Measurements from ENCODE around the gene AGA.

Gene AGA

DNA sequence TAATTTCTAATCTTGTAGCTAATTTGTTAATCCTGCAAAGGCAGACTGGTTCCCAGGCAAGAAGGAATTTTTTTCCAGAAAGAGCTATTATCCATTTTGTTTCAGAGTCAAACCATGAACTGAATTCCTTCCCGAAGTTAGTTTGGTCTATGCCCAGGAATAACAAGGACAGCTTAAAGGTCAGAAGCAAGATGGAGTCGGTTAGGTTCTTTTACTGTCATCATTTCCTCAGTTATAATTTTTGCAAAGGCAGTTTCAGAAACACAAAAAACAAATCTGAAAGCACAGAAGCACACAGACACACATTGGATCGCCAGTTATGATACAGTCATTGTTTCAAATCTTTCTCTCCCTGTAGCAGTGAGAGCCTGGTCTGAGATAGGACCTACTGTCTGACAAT lies 37.9 kb downstream of the AGA start:
- no peak for ATAC-seq
- TF ChIP-seq ZNF8 (CRISPR knock-in tag; IDR thresholded peaks at IDR 0.05) = no peak
- no peak for TF ChIP-seq ZFP30 (CRISPR knock-in tag; IDR thresholded peaks at IDR 0.05)
- no peak for TF ChIP-seq ZNF565 (CRISPR knock-in tag; conservative IDR thresholded peaks at IDR 0.05; ENCODE audit: low read depth)
- no peak for TF ChIP-seq ESRRG (CRISPR knock-in tag; IDR thresholded peaks at IDR 0.05)
- TF ChIP-seq, protein P1, sequence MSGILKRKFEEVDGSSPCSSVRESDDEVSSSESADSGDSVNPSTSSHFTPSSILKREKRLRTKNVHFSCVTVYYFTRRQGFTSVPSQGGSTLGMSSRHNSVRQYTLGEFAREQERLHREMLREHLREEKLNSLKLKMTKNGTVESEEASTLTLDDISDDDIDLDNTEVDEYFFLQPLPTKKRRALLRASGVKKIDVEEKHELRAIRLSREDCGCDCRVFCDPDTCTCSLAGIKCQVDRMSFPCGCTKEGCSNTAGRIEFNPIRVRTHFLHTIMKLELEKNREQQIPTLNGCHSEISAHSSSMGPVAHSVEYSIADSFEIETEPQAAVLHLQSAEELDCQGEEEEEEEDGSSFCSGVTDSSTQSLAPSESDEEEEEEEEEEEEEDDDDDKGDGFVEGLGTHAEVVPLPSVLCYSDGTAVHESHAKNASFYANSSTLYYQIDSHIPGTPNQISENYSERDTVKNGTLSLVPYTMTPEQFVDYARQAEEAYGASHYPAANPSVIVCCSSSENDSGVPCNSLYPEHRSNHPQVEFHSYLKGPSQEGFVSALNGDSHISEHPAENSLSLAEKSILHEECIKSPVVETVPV (CRISPR knock-in tag; IDR thresholded peaks at IDR 0.05) = no peak
- TF ChIP-seq, protein P2, sequence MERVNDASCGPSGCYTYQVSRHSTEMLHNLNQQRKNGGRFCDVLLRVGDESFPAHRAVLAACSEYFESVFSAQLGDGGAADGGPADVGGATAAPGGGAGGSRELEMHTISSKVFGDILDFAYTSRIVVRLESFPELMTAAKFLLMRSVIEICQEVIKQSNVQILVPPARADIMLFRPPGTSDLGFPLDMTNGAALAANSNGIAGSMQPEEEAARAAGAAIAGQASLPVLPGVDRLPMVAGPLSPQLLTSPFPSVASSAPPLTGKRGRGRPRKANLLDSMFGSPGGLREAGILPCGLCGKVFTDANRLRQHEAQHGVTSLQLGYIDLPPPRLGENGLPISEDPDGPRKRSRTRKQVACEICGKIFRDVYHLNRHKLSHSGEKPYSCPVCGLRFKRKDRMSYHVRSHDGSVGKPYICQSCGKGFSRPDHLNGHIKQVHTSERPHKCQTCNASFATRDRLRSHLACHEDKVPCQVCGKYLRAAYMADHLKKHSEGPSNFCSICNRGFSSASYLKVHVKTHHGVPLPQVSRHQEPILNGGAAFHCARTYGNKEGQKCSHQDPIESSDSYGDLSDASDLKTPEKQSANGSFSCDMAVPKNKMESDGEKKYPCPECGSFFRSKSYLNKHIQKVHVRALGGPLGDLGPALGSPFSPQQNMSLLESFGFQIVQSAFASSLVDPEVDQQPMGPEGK (CRISPR knock-in tag; IDR thresholded peaks at IDR 0.05; ENCODE audit: borderline replicate concordance) = no peak
- no peak for TF ChIP-seq ARNTL (CRISPR knock-in tag; IDR thresholded peaks at IDR 0.05; ENCODE audit: borderline replicate concordance, low read depth)
- no peak for TF ChIP-seq RARB (CRISPR knock-in tag; IDR thresholded peaks at IDR 0.05)
- no peak for TF ChIP-seq ZC3H10 (CRISPR knock-in tag; IDR thresholded peaks at IDR 0.05)

DNA sequence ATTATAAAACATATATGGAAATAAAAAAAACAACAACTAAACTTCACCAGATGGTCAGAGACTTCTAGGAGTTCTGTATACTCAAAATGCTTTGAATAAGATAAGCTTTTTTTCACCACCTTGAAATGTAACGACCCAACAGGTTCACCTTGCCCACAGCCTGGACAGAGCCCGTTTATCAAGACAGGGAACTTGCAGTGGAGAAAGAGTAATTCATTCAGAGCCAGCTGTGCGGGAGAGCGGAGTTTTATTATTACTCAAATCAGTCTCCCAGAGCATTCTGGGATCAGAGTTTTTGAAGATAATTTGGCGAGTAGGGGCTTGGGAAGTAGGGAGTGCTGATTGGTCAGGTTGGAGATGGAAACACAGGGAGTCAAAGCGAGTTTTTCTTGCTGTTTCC lies 38.5 kb downstream of the AGA start:
- peak; percentile 27; the same call in 2 of the 3 replicates for ATAC-seq
- TF ChIP-seq ARNTL (CRISPR knock-in tag; IDR thresholded peaks at IDR 0.05; ENCODE audit: borderline replicate concordance, low read depth) (no peak), ZNF70 (CRISPR knock-in tag; IDR thresholded peaks at IDR 0.05) (no peak), SNAI2 (CRISPR knock-in tag; IDR thresholded peaks at IDR 0.05) (no peak), ZNF565 (CRISPR knock-in tag; conservative IDR thresholded peaks at IDR 0.05; ENCODE audit: low read depth) (no peak), RARB (CRISPR knock-in tag; IDR thresholded peaks at IDR 0.05) (no peak), ISL1 (CRISPR knock-in tag; IDR thresholded peaks at IDR 0.05) (no peak), GLIS3 (CRISPR knock-in tag; IDR thresholded peaks at IDR 0.05) (no peak), CSDC2 (CRISPR knock-in tag; IDR thresholded peaks at IDR 0.05) (no peak), TCF4 (CRISPR knock-in tag; IDR thresholded peaks at IDR 0.05; ENCODE audit: borderline replicate concordance) (no peak), ZC3H10 (CRISPR knock-in tag; IDR thresholded peaks at IDR 0.05) (no peak), OSR1 (CRISPR knock-in tag; IDR thresholded peaks at IDR 0.05) (no peak), ZFP3 (CRISPR knock-in tag; IDR thresholded peaks at IDR 0.05) (no peak), PPARA (CRISPR knock-in tag; IDR thresholded peaks at IDR 0.05; ENCODE audit: borderline replicate concordance) (no peak), ZFP30 (CRISPR knock-in tag; IDR thresholded peaks at IDR 0.05) (no peak)
- TF ChIP-seq, protein P3, sequence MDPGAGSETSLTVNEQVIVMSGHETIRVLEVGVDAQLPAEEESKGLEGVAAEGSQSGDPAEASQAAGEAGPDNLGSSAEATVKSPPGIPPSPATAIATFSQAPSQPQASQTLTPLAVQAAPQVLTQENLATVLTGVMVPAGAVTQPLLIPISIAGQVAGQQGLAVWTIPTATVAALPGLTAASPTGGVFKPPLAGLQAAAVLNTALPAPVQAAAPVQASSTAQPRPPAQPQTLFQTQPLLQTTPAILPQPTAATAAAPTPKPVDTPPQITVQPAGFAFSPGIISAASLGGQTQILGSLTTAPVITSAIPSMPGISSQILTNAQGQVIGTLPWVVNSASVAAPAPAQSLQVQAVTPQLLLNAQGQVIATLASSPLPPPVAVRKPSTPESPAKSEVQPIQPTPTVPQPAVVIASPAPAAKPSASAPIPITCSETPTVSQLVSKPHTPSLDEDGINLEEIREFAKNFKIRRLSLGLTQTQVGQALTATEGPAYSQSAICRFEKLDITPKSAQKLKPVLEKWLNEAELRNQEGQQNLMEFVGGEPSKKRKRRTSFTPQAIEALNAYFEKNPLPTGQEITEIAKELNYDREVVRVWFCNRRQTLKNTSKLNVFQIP (CRISPR knock-in tag; IDR thresholded peaks at IDR 0.05; ENCODE audit: borderline replicate concordance, low read depth) = no peak
- TF ChIP-seq, protein P4, sequence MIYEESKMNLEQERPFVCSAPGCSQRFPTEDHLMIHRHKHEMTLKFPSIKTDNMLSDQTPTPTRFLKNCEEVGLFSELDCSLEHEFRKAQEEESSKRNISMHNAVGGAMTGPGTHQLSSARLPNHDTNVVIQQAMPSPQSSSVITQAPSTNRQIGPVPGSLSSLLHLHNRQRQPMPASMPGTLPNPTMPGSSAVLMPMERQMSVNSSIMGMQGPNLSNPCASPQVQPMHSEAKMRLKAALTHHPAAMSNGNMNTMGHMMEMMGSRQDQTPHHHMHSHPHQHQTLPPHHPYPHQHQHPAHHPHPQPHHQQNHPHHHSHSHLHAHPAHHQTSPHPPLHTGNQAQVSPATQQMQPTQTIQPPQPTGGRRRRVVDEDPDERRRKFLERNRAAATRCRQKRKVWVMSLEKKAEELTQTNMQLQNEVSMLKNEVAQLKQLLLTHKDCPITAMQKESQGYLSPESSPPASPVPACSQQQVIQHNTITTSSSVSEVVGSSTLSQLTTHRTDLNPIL (CRISPR knock-in tag; IDR thresholded peaks at IDR 0.05; ENCODE audit: low read depth) = no peak
- TF ChIP-seq, protein P2 (CRISPR knock-in tag; IDR thresholded peaks at IDR 0.05; ENCODE audit: borderline replicate concordance) = no peak

DNA sequence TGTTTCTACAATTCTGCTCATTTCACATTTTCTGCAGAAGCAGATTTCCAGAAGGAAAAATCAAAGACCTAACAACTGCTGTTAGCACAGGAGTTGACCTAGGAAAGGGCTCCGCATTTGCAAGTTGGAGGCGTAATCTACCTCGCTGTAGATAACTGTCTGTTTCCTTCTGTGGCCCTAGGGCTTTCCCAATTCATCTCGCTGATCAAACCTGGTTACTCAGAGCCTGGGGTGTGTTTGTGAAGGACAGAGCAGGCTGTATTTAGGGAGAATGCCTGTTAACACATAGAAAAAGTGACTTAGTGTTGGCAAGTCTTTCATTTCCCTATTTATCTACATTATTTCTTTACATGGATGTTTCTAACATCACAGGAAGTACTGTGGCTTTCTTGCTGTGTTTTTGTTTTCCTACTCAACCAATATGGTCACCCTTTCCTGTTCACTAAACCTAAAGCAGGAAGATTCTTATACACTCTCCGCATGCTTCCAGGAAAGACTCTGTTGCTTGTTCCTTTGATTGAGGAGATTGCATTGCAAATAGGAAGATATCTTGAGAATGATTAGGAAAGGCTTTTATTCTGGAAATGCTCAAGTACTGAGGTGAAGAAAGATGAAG lies 40.5 kb downstream of the AGA start:
- no peak for ATAC-seq
- TF ChIP-seq TCF4 (CRISPR knock-in tag; IDR thresholded peaks at IDR 0.05; ENCODE audit: borderline replicate concordance) (no peak), ESRRG (CRISPR knock-in tag; IDR thresholded peaks at IDR 0.05) (no peak), BACH2 (CRISPR knock-in tag; IDR thresholded peaks at IDR 0.05; ENCODE audit: borderline replicate concordance) (no peak), OSR1 (CRISPR knock-in tag; IDR thresholded peaks at IDR 0.05) (no peak), ZFP30 (CRISPR knock-in tag; IDR thresholded peaks at IDR 0.05) (no peak), SNAI2 (CRISPR knock-in tag; IDR thresholded peaks at IDR 0.05) (no peak), RARB (CRISPR knock-in tag; IDR thresholded peaks at IDR 0.05) (no peak), ZNF8 (CRISPR knock-in tag; IDR thresholded peaks at IDR 0.05) (no peak), CSDC2 (CRISPR knock-in tag; IDR thresholded peaks at IDR 0.05) (no peak)
- TF ChIP-seq, protein P2 (CRISPR knock-in tag; IDR thresholded peaks at IDR 0.05; ENCODE audit: borderline replicate concordance) = no peak
- TF ChIP-seq, protein P1 (CRISPR knock-in tag; IDR thresholded peaks at IDR 0.05) = no peak
